HepG2 (cell line): Measurements from ENCODE around the gene GFER. TPM values are rescaled to one million over a fixed set of nuclear protein-coding genes. Genes with fewer than 3 reads are reported as not detected.

ENCODE experiments used
- ATAC-seq: fragments of 200-7000 bp; cut with Tn5 transposase; 3 replicates; pipeline ENCODE4 v1.9.1; 2020; ENCODE audit warnings: mild to moderate bottlenecking, moderate library complexity
- BruUV-seq: library from RNA; stranded (reverse); fragments of 400-500 nt; replicated peaks from 2 replicates; lab custom pipeline; 2021; lab: Mats Ljungman, UMichigan
- CTCF ChIA-PET: fragments of 300-600 bp; formaldehyde crosslinking; extraction: SDS; loops from one replicate; lab custom pipeline; 2021; ENCODE audit warnings: low total read pairs, inconsistent platforms, low intra/inter-chr PET ratio; lab: Yijun Ruan, JAX
- POLR2A ChIA-PET: fragments of 350-600 bp; sonication (Branson Sonifier 250); formaldehyde crosslinking; loops from one replicate; lab custom pipeline; 2020; ENCODE audit warnings: antibody characterized with exemption, inconsistent platforms; lab: Yijun Ruan, JAX
- DNase-seq: peaks from one replicate; pipeline ENCODE4 v3.0.0-alpha.2; 2015; ENCODE audit warnings: low spot score
- FAIRE-seq: peaks from 3 replicates; lab custom pipeline; 2011; peaks lifted over from hg19 to GRCh38; lab: Jason Lieb, UNC
- H2AFZ ChIP-seq: one replicate; pipeline ENCODE4 v1.6.1; 2011; ENCODE audit warnings: low read length, inconsistent platforms
- H3K27ac ChIP-seq: fragments of 300-600 bp; 3 replicates; pipeline ENCODE4 v1.8.0; 2011; ENCODE audit warnings: mixed run types, mild to moderate bottlenecking, mixed read lengths, low read length, inconsistent platforms; ENCODE audit not compliant: insufficient read depth; ENCODE audit errors: extremely low read length
- H3K27me3 ChIP-seq, 2 experiments: fragments of 200-600 bp in 1 of 2; 2 replicates in 1 of 2; 3 replicates in 1 of 2; pipeline versions ENCODE4 v1.6.0 to v1.8.0; 2011; ENCODE audit warnings: low read length in 2 of 2, mild to moderate bottlenecking in 2 of 2, moderate library complexity in 2 of 2, inconsistent platforms in 1 of 2; ENCODE audit not compliant: insufficient read depth in 2 of 2, control insufficient read depth in 1 of 2
- H3K36me3 ChIP-seq, 2 experiments: fragments of 200-600 bp in 1 of 2; replicated peaks in 1 of 2; 2 replicates in 1 of 2; 3 replicates in 1 of 2; pipeline versions ENCODE4 v1.5.1 to v1.8.0; 2011; ENCODE audit warnings: low read length in 2 of 2, inconsistent platforms in 1 of 2; ENCODE audit not compliant: insufficient read depth in 2 of 2, control insufficient read depth in 1 of 2
- H3K4me1 ChIP-seq: 2 replicates; pipeline ENCODE4 v1.5.1; 2012; ENCODE audit warnings: low read length, inconsistent platforms; ENCODE audit not compliant: insufficient read depth
- H3K4me2 ChIP-seq: 2 replicates; pipeline ENCODE4 v1.6.0; 2011; ENCODE audit warnings: low read depth, low read length, inconsistent platforms
- H3K4me3 ChIP-seq, 3 experiments: fragments of 200-600 bp in 1 of 3; sonication (generic), shearing (Covaris generic) in 1 of 3; replicated peaks in 1 of 3; 2 replicates each; pipeline ENCODE4 v1.5.1; 2011 to 2016; ENCODE audit warnings: low read length in 3 of 3, inconsistent platforms in 2 of 3, low read depth in 2 of 3, mild to moderate bottlenecking in 2 of 3, control low read depth in 1 of 3, mixed read lengths in 1 of 3; ENCODE audit not compliant: insufficient read depth in 1 of 3
- H3K79me2 ChIP-seq: one replicate; pipeline ENCODE4 v1.6.1; 2011; ENCODE audit warnings: low read length, inconsistent platforms; ENCODE audit not compliant: insufficient read depth
- H3K9ac ChIP-seq: 2 replicates; pipeline ENCODE4 v1.6.0; 2011; ENCODE audit warnings: mild to moderate bottlenecking, low read depth, low read length, inconsistent platforms; ENCODE audit not compliant: insufficient read depth
- H3K9me3 ChIP-seq: 2 replicates; pipeline ENCODE4 v1.5.1; 2012; ENCODE audit warnings: mild to moderate bottlenecking, low read length
- H4K20me1 ChIP-seq: 2 replicates; pipeline ENCODE4 v1.6.0; 2011; ENCODE audit warnings: inconsistent platforms, mild to moderate bottlenecking, low read length, moderate library complexity; ENCODE audit not compliant: insufficient read depth
- DPF2 ChIP-seq: sonication (generic); formaldehyde crosslinking; IDR thresholded peaks from 2 replicates; pipeline ENCODE4 v1.4.0; 2020; ENCODE audit warnings: mild to moderate bottlenecking, low read depth, missing genetic modification reagents, borderline replicate concordance
- FOXA1 ChIP-seq, 2 experiments: fragments of 450-650 bp in 1 of 2; sonication (generic) in 1 of 2; formaldehyde crosslinking in 1 of 2; IDR thresholded peaks; 2 replicates each; pipeline versions ENCODE4 v1.4.0 to v1.6.1; 2016 to 2020; ENCODE audit warnings: missing genetic modification reagents in 1 of 2
- GATAD1 ChIP-seq: IDR thresholded peaks from 2 replicates; pipeline ENCODE4 v1.6.1; 2016; ENCODE audit warnings: missing genetic modification reagents, missing compliant biosample characterization
- HNRNPLL ChIP-seq: fragments of 200-400 bp; formaldehyde crosslinking; IDR thresholded peaks from 2 replicates; pipeline ENCODE4 v1.6.1; 2017; ENCODE audit warnings: mild to moderate bottlenecking, low read depth, low read length; ENCODE audit not compliant: poor library complexity, severe bottlenecking
- IRF9 ChIP-seq: sonication (generic); formaldehyde crosslinking; IDR thresholded peaks from 2 replicates; pipeline ENCODE4 v1.8.0; 2022; ENCODE audit warnings: missing genetic modification reagents, mild to moderate bottlenecking, borderline replicate concordance
- SAP130 ChIP-seq: IDR thresholded peaks from 2 replicates; pipeline ENCODE4 v1.6.1; 2016; ENCODE audit warnings: low read depth
- SIN3A ChIP-seq: IDR thresholded peaks from 2 replicates; pipeline ENCODE4 v1.6.1; 2011; ENCODE audit warnings: low read depth, mild to moderate bottlenecking, control low read depth, low read length, borderline replicate concordance
- SNAPC2 ChIP-seq: sonication (generic); formaldehyde crosslinking; IDR thresholded peaks from 2 replicates; pipeline ENCODE4 v1.8.1; 2022; ENCODE audit warnings: mild to moderate bottlenecking, missing genetic modification reagents
- ZNF329 ChIP-seq: sonication (generic); formaldehyde crosslinking; IDR thresholded peaks from 2 replicates; pipeline ENCODE4 v1.9.0; 2021; ENCODE audit warnings: low read depth, mild to moderate bottlenecking, missing genetic modification reagents
- ZNF615 ChIP-seq: sonication (generic); formaldehyde crosslinking; IDR thresholded peaks from 2 replicates; pipeline ENCODE4 v1.5.0; 2020; ENCODE audit warnings: mild to moderate bottlenecking, missing genetic modification reagents, borderline replicate concordance
- ZNF709 ChIP-seq: sonication (generic); formaldehyde crosslinking; IDR thresholded peaks from 2 replicates; pipeline ENCODE4 v1.5.0; 2020; ENCODE audit warnings: mild to moderate bottlenecking, missing genetic modification reagents
- ZNF816 ChIP-seq: sonication (generic); formaldehyde crosslinking; IDR thresholded peaks from 2 replicates; pipeline ENCODE4 v1.8.0; 2022; ENCODE audit warnings: missing genetic modification reagents, mild to moderate bottlenecking, borderline replicate concordance
- ZNF83 ChIP-seq: sonication (generic); formaldehyde crosslinking; IDR thresholded peaks from 2 replicates; pipeline ENCODE4 v1.4.0; 2020; ENCODE audit warnings: missing genetic modification reagents, mild to moderate bottlenecking, borderline replicate concordance
- WGBS: methylation state at CpG from one replicate; pipeline ENCODE4 v1.1.6; 2017; ENCODE audit warnings: low lambda C conversion rate; 5-methylcytosine and 5-hydroxymethylcytosine counted together
- in situ Hi-C: cut with HindIII; loops from 2 replicates; pipeline ENCODE4 v1.10.0; 2017; ENCODE audit warnings: low pct_unique_long_range_greater_than_20kb; ENCODE audit not compliant: extremely low pct_ligation_motif_present
- intact Hi-C: fragments of 100-400 bp; cut with micrococcal nuclease; formaldehyde crosslinking; loops from one replicate; pipeline ENCODE4 v1.10.0; 2022; ENCODE audit not compliant: unreplicated experiment
- polyA plus RNA-seq, 8 experiments: library from polyadenylated mRNA; depleted of rRNA in 3 of 8; stranded (reverse) in 7 of 8; unstranded in 1 of 8; fragments of >200 nt; fragmentation: Illumina TruSeq in 4 of 8; extraction: Trizol in 4 of 8; gene quantifications; 2 replicates each; pipeline versions ENCODE4 v1.2.1 to v1.2.3, GENCODE V29; 2011 to 2016; ENCODE audit warnings: low read depth in 4 of 8, missing spikeins in 1 of 8, mixed read lengths in 1 of 8; ENCODE audit not compliant: insufficient read depth in 1 of 8
- total RNA-seq, 5 experiments: library from RNA; depleted of rRNA; stranded (reverse); fragments of >200 nt; fragmentation: Illumina TruSeq; extraction: Trizol; gene quantifications; 2 replicates each; pipeline ENCODE4 v1.2.3, GENCODE V29; 2016; ENCODE audit warnings: low read depth in 1 of 5
- TF ChIP-seq, protein P1 (sequence below): sonication (generic); formaldehyde crosslinking; IDR thresholded peaks from one replicate; pipeline ENCODE4 v1.5.1; 2020; ENCODE audit warnings: mild to moderate bottlenecking, missing genetic modification reagents; ENCODE audit errors: not compliant biosample characterization

Gene GFER
- total and polyA plus RNA-seq, 2 of the 13 experiments (the other 11 are each of a cell fraction or from before 2014, with no cell fraction given) = 28.6 to 71.7 TPM

GRCh38 chr16:1963806-1964505, 20.0 kb upstream of the GFER start:
- Histone ChIP-seq H3K79me2 (peaks cover 43% of the 10 kb centered on the region), H3K9ac (peak overlapping the region; percentile 92), H3K27me3 (no peaks in the 10 kb centered on the region; a peak in 1 of 5 replicates), H3K9me3 (no peaks in the 10 kb centered on the region), H3K4me3 (peak overlapping the region; percentile 84 to 94 (median 92)), H4K20me1 (peaks cover 34% of the 10 kb centered on the region), H3K27ac (peak overlapping the region; percentile 88), H3K4me1 (peaks cover 46% of the 10 kb centered on the region), H3K4me2 (peak overlapping the region; percentile 94), H2AFZ (no peak overlapping the region), H3K36me3 (peaks cover 3 to 19% of the 10 kb centered on the region in 2 experiments; a peak in 3 of 5 replicates)
- 2% methylated on average over 29 of the region's 44 CpGs for WGBS
- BruUV-seq = no TSS peak
- intact Hi-C loops (no loop called here), in situ Hi-C loops (no loop called here)
- FAIRE-seq (no peak), ATAC-seq (no peak), DNase-seq (no peak)
- POLR2A ChIA-PET = interaction anchor here (0.5 to 7.4 kb wide), 48 partner anchors 8 to 288 kb away, joined by 3 to 139 read pairs (median 8); partner anchors contain the start of genes ECI1, EME2, FAHD1 and GFER
- CTCF ChIA-PET = no interaction called here
- TF ChIP-seq, protein P1, sequence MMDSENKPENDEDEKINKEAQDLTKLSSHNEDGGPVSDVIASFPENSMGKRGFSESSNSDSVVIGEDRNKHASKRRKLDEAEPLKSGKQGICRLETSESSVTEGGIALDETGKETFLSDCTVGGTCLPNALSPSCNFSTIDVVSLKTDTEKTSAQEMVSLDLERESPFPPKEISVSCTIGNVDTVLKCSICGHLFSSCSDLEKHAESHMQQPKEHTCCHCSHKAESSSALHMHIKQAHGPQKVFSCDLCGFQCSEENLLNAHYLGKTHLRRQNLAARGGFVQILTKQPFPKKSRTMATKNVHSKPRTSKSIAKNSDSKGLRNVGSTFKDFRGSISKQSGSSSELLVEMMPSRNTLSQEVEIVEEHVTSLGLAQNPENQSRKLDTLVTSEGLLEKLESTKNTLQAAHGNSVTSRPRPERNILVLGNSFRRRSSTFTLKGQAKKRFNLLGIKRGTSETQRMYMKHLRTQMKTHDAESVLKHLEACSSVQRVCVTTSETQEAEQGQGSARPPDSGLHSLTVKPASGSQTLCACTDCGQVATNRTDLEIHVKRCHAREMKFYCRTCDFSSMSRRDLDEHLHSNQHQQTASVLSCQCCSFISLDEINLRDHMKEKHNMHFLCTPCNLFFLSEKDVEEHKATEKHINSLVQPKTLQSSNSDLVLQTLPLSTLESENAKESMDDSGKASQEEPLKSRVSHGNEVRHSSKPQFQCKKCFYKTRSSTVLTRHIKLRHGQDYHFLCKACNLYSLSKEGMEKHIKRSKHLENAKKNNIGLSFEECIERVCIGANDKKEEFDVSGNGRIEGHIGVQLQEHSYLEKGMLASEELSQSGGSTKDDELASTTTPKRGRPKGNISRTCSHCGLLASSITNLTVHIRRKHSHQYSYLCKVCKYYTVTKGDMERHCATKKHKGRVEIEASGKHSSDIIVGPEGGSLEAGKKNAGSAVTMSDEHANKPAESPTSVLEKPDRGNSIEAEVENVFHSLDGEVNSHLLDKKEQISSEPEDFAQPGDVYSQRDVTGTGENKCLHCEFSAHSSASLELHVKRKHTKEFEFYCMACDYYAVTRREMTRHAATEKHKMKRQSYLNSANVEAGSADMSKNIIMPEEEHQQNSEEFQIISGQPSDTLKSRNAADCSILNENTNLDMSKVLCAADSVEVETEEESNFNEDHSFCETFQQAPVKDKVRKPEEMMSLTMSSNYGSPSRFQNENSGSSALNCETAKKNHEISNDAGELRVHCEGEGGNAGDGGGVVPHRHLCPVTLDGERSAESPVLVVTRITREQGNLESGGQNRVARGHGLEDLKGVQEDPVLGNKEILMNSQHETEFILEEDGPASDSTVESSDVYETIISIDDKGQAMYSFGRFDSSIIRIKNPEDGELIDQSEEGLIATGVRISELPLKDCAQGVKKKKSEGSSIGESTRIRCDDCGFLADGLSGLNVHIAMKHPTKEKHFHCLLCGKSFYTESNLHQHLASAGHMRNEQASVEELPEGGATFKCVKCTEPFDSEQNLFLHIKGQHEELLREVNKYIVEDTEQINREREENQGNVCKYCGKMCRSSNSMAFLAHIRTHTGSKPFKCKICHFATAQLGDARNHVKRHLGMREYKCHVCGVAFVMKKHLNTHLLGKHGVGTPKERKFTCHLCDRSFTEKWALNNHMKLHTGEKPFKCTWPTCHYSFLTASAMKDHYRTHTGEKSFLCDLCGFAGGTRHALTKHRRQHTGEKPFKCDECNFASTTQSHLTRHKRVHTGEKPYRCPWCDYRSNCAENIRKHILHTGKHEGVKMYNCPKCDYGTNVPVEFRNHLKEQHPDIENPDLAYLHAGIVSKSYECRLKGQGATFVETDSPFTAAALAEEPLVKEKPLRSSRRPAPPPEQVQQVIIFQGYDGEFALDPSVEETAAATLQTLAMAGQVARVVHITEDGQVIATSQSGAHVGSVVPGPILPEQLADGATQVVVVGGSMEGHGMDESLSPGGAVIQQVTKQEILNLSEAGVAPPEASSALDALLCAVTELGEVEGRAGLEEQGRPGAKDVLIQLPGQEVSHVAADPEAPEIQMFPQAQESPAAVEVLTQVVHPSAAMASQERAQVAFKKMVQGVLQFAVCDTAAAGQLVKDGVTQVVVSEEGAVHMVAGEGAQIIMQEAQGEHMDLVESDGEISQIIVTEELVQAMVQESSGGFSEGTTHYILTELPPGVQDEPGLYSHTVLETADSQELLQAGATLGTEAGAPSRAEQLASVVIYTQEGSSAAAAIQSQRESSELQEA (CRISPR knock-in tag) = no peak
- TF ChIP-seq SNAPC2 (CRISPR knock-in tag) (peak; percentile 85), ZNF329 (CRISPR knock-in tag) (no peak), GATAD1 (no peak), ZNF816 (CRISPR knock-in tag) (no peak), FOXA1 (IDR thresholded peaks at IDR 0.05) (no peak), FOXA1 (CRISPR knock-in tag; IDR thresholded peaks at IDR 0.05) (no peak), IRF9 (CRISPR knock-in tag) (no peak; the same call in 1 of the 2 replicates), ZNF709 (CRISPR knock-in tag) (0 out of 2 replicates have a peak, but pooled peaks have one; percentile 21), DPF2 (no peak), ZNF83 (CRISPR knock-in tag) (no peak), HNRNPLL (no peak), ZNF615 (no peak), SAP130 (CRISPR knock-in tag) (peak; percentile 56; the same call in 1 of the 2 replicates), SIN3A (peak; percentile 38; the same call in 1 of the 2 replicates)
